Activated T-cell treated with anti-CD3 and anti-CD28 coated beads for 1 hour (primary cell): ENCODE measurements around the gene STRA8.
A peak's percentile ranks its signal among the peaks of the same experiment; 100 is the strongest.
"Not testable (repeated sequence)": the region's sequence is repeated elsewhere in the genome, so short reads cannot be mapped to it uniquely, and the experiment has no call there.

Source experiments
- DNase-seq: peaks from one replicate; pipeline ENCODE4 v3.0.0-alpha.2; 2020; ENCODE audit warnings: low read depth

Gene STRA8

GRCh38 chr7:135204876-135205275 lies 28.8 kb upstream of the STRA8 start:
- no peak for DNase-seq

- no peak for DNase-seq
Observed at GRCh38 chr7:135205850-135206249, 27.8 kb upstream of the STRA8 start.

- DNase-seq = no peak
Observed at GRCh38 chr7:135206941-135207391, 26.7 kb upstream of the STRA8 start.

- DNase-seq = no peak
Observed at GRCh38 chr7:135207406-135208101, 26.1 kb upstream of the STRA8 start.

- DNase-seq = no peak
Observed at GRCh38 chr7:135208102-135208793, 25.4 kb upstream of the STRA8 start.

- DNase-seq = no peak
Observed at GRCh38 chr7:135209225-135209834, 24.3 kb upstream of the STRA8 start.

- DNase-seq = no peak
Observed at GRCh38 chr7:135210888-135211178, 22.8 kb upstream of the STRA8 start.

- DNase-seq = peak; percentile 95
Observed at GRCh38 chr7:135211179-135211945, 22.3 kb upstream of the STRA8 start, which contains the start of gene WDR91. TSS of gene WDR91 (minus strand) at chr7:135211526. CDS start at chr7:135211502, 24 bp downstream.

- DNase-seq = not testable (repeated sequence)
Observed at GRCh38 chr7:135211946-135212685, 21.5 kb upstream of the STRA8 start.

- DNase-seq = no peak
Observed at GRCh38 chr7:135213831-135214230, 19.8 kb upstream of the STRA8 start.

- DNase-seq = no peak
Observed at GRCh38 chr7:135215180-135215579, 18.5 kb upstream of the STRA8 start.

GRCh38 chr7:135215698-135216097 lies 17.9 kb upstream of the STRA8 start:
- DNase-seq = no peak

- DNase-seq = no peak
Observed at GRCh38 chr7:135217645-135218509, 15.8 kb upstream of the STRA8 start.

- no peak for DNase-seq
Observed at GRCh38 chr7:135224027-135224426, 9.6 kb upstream of the STRA8 start.

- no peak for DNase-seq
Observed at GRCh38 chr7:135231686-135232085, 2.0 kb upstream of the STRA8 start.

GRCh38 chr7:135232087-135232486 lies 1.6 kb upstream of the STRA8 start:
- no peak for DNase-seq

GRCh38 chr7:135232720-135233119 lies 918 bp upstream of the STRA8 start:
- DNase-seq = no peak

- DNase-seq = not testable (repeated sequence)
Observed at GRCh38 chr7:135234095-135234494, 457 bp downstream of the STRA8 start.

- DNase-seq = no peak
Observed at GRCh38 chr7:135234727-135235126, 1.1 kb downstream of the STRA8 start.

- no peak for DNase-seq
Observed at GRCh38 chr7:135235841-135236240, 2.2 kb downstream of the STRA8 start.

GRCh38 chr7:135236727-135237126 lies 3.1 kb downstream of the STRA8 start:
- DNase-seq = no peak
